RWPE1 (cell line): ENCODE data around the gene GRID1.

Experiments
- CTCF ChIA-PET: fragments of 350-600 bp; sonication (Branson Sonifier 250); formaldehyde crosslinking; extraction: SDS; loops from one replicate; lab custom pipeline; 2021; lab: Yijun Ruan, JAX
- POLR2A ChIA-PET: fragments of 400-600 bp; formaldehyde crosslinking; extraction: SDS; loops from one replicate; lab custom pipeline; 2020; ENCODE audit warnings: antibody characterized with exemption; ENCODE audit not compliant: low non-redundant PET; lab: Yijun Ruan, JAX
- DNase-seq: peaks from one replicate; pipeline ENCODE4 v3.0.0; 2012; ENCODE audit warnings: low spot score
- H3K27ac ChIP-seq: fragments of 450-650 bp; 2 replicates; pipeline ENCODE4 v1.5.1; 2017
- CTCF ChIP-seq: fragments of 450-650 bp; conservative IDR thresholded peaks from 2 replicates; pipeline ENCODE4 v1.5.1; 2017; ENCODE audit warnings: low read depth, mild to moderate bottlenecking

The GRID1 gene

GRCh38 chr10:86182150-86182549 is 184.4 kb downstream of the GRID1 start:
- ChIA-PET CTCF (no interaction called here), POLR2A (no interaction called here)
- no peak for DNase-seq
- H3K27ac ChIP-seq = no peak overlapping the region
- TF ChIP-seq CTCF = no peak

GRCh38 chr10:86180861-86181260 is 185.7 kb downstream of the GRID1 start:
- CTCF ChIA-PET = interaction anchor here (0.7 to 0.9 kb wide), 2 partner anchors 9 to 78 kb away, joined by 3 to 6 read pairs; no protein-coding TSS in a partner anchor
- no peak for DNase-seq
- H3K27ac ChIP-seq = no peak overlapping the region
- TF ChIP-seq CTCF = no peak
- POLR2A ChIA-PET = no interaction called here

GRCh38 chr10:86179961-86180360 is 186.6 kb downstream of the GRID1 start:
- CTCF ChIA-PET = no interaction called here
- POLR2A ChIA-PET = no interaction called here

GRCh38 chr10:86179153-86179524 is 187.5 kb downstream of the GRID1 start:
- ChIA-PET CTCF (interaction anchor here (0.6 kb wide), 2 partner anchors 169 to 1280 kb away, joined by 3 read pairs; no protein-coding TSS in a partner anchor), POLR2A (no interaction called here)
- TF ChIP-seq CTCF = no peak
- no peak for DNase-seq
- H3K27ac ChIP-seq = no peak overlapping the region

More at GRCh38 chr10:86179961-86180360, 186.6 kb downstream of the GRID1 start:
- DNase-seq = no peak
- no peak overlapping the region for H3K27ac ChIP-seq
- no peak for TF ChIP-seq CTCF

GRCh38 chr10:86178401-86179152 is 188.0 kb downstream of the GRID1 start:
- H3K27ac ChIP-seq = no peak overlapping the region
- peak; percentile 36 for DNase-seq
- ChIA-PET POLR2A (no interaction called here), CTCF (interaction anchor here (0.6 kb wide), 1 partner anchor 1279 kb away, joined by 3 read pairs; no protein-coding TSS in a partner anchor)
- TF ChIP-seq CTCF = no peak

GRCh38 chr10:86177537-86178155 is 188.9 kb downstream of the GRID1 start:
- CTCF ChIA-PET = no interaction called here
- POLR2A ChIA-PET = no interaction called here
- no peak overlapping the region for H3K27ac ChIP-seq
- DNase-seq = no peak
- no peak for TF ChIP-seq CTCF
